ENCODE results near the gene BORCS5. TPM values are rescaled to one million over a fixed set of nuclear protein-coding genes. Genes with fewer than 3 reads are reported as not detected.
"Not testable (repeated sequence)": the region's sequence is repeated elsewhere in the genome, so short reads cannot be mapped to it uniquely, and the experiment has no call there.

Gene BORCS5
- polyA plus RNA-seq, 1 experiment, result 13.6 TPM

DNA sequence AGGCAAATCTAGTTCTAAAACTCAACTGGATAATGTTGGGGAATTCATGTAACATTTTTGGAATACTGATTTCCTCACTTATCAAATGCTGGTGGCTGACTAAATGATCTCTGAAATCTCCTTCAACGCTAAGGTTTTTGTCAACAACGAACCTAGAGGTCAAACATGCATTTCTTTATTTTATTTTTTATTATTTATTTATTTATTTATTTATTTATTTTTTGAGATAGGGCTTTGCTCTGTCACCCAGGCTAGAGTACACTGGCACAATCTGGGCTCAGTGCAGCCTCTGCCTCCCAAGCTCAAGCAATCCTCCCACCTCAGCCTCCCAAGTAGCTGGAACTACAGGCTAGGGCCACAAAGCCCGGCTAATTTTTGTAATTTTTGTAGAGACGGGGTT lies 141.3 kb downstream of the BORCS5 start:
- no peaks in the 10 kb centered on the region for H3K27me3 ChIP-seq (ENCODE audit: control insufficient read depth, insufficient read depth, low read length)
- TF ChIP-seq CTCF (IDR thresholded peaks at IDR 0.05; ENCODE audit: low read depth, low read length), result no peak
- CTCF ChIA-PET, result no interaction called here
- H3K9me3 ChIP-seq (ENCODE audit: control insufficient read depth, insufficient read depth, low read length), result no peaks in the 10 kb centered on the region
- POLR2A ChIA-PET, result no interaction called here
- DNase-seq (ENCODE audit: low read depth, low spot score), result no peak
- no peak overlapping the region for H3K27ac ChIP-seq (ENCODE audit: low read depth, low read length)
- no peak overlapping the region for H3K4me3 ChIP-seq (ENCODE audit: low read depth, low read length)

DNA sequence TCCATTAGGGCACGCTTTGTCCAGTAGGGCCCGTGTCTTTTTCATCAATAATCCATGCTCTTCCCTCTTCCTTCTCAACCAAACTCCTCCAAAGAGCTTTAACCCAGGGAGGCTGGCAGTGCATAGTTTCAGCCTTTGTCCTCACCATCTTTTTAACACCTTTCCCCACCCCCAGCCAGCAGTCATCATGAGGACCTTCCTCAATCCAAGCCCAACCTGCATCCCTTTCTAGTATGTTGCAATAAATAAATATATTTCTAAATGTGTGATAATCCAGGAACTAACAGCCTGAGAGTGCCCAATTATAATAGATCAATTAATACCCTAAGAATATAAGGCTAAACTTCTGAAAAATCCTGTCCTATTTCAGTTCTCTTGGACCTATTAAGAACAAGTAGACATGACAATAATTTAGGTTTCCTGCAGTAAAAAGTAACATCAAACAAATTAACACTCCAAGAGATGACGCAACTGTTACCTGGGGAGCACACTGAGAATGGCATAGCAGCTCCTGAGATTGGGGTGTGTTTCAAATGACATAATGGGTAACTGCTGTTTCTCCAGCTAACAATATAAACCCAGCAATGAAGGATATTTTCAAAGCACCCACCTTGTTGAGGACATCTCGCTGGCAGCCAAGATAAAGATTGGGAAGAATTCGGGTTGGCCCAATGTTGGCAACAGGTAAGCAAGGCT lies 143.2 kb downstream of the BORCS5 start:
- H3K4me3 ChIP-seq (ENCODE audit: low read depth, low read length), result no peak overlapping the region
- TF ChIP-seq CTCF (IDR thresholded peaks at IDR 0.05; ENCODE audit: low read depth, low read length), result no peak
- ChIA-PET CTCF (no interaction called here), POLR2A (no interaction called here)
- H3K9me3 ChIP-seq (ENCODE audit: control insufficient read depth, insufficient read depth, low read length), result no peaks in the 10 kb centered on the region
- H3K27ac ChIP-seq (ENCODE audit: low read depth, low read length), result no peak overlapping the region
- no peak for DNase-seq (ENCODE audit: low read depth, low spot score)
- H3K27me3 ChIP-seq (ENCODE audit: control insufficient read depth, insufficient read depth, low read length), result no peaks in the 10 kb centered on the region

GRCh38 chr12:12501121-12501520 lies 144.2 kb downstream of the BORCS5 start:
- H3K4me3 ChIP-seq (ENCODE audit: low read depth, low read length), result no peak overlapping the region
- no peaks in the 10 kb centered on the region for H3K27me3 ChIP-seq (ENCODE audit: control insufficient read depth, insufficient read depth, low read length)
- TF ChIP-seq CTCF (IDR thresholded peaks at IDR 0.05; ENCODE audit: low read depth, low read length), result no peak
- H3K27ac ChIP-seq (ENCODE audit: low read depth, low read length), result no peak overlapping the region
- CTCF ChIA-PET, result no interaction called here
- no peak for DNase-seq (ENCODE audit: low read depth, low spot score)
- no peaks in the 10 kb centered on the region for H3K9me3 ChIP-seq (ENCODE audit: control insufficient read depth, insufficient read depth, low read length)
- POLR2A ChIA-PET, result no interaction called here

GRCh38 chr12:12502130-12502814 lies 145.4 kb downstream of the BORCS5 start:
- H3K27me3 ChIP-seq (ENCODE audit: control insufficient read depth, insufficient read depth, low read length); H3K9me3 ChIP-seq (ENCODE audit: control insufficient read depth, insufficient read depth, low read length); H3K4me3 ChIP-seq (ENCODE audit: low read depth, low read length); POLR2A ChIA-PET; H3K27ac ChIP-seq (ENCODE audit: low read depth, low read length); DNase-seq (ENCODE audit: low read depth, low spot score): not testable (repeated sequence)
- CTCF ChIA-PET, result interaction anchor here (0.6 kb wide), 1 partner anchor 235 kb away, joined by 4 read pairs; no protein-coding TSS in a partner anchor

GRCh38 chr12:12502815-12503151 lies 145.9 kb downstream of the BORCS5 start:
- no peak for TF ChIP-seq CTCF (IDR thresholded peaks at IDR 0.05; ENCODE audit: low read depth, low read length)
- no peak for DNase-seq (ENCODE audit: low read depth, low spot score)
- POLR2A ChIA-PET, result no interaction called here
- Histone ChIP-seq H3K9me3 (ENCODE audit: control insufficient read depth, insufficient read depth, low read length) (no peaks in the 10 kb centered on the region), H3K27ac (ENCODE audit: low read depth, low read length) (no peak overlapping the region), H3K4me3 (ENCODE audit: low read depth, low read length) (no peak overlapping the region), H3K27me3 (ENCODE audit: control insufficient read depth, insufficient read depth, low read length) (no peaks in the 10 kb centered on the region)
- CTCF ChIA-PET, result no interaction called here
